G401.6 (cell line): ENCODE measurements around the gene ITGA2B.
A peak's percentile ranks its signal among the peaks of the same experiment; 100 is the strongest.
"Not testable (repeated sequence)": the region's sequence is repeated elsewhere in the genome, so short reads cannot be mapped to it uniquely, and the experiment has no call there.

Experiments
- FAIRE-seq: peaks from 2 replicates; lab custom pipeline; 2012; peaks lifted over from hg19 to GRCh38; lab: Jason Lieb, UNC

ITGA2B gene

GRCh38 chr17:44389281-44389680 is at the start of gene ITGA2B:
TSS of gene ITGA2B (minus strand) at chr17:44389649. CDS start at chr17:44389473, 176 bp downstream.
- no peak for FAIRE-seq

- FAIRE-seq = no peak
These were observed 49.7 kb upstream of the ITGA2B start for GRCh38 chr17:44439168-44439567.

GRCh38 chr17:44438636-44439035 is 49.2 kb upstream of the ITGA2B start:
- no peak for FAIRE-seq

GRCh38 chr17:44436336-44436735 is 46.9 kb upstream of the ITGA2B start:
- FAIRE-seq = peak; percentile 54

GRCh38 chr17:44432254-44433157 is 43.1 kb upstream of the ITGA2B start:
- FAIRE-seq = no peak

- FAIRE-seq = no peak
These were observed 35.5 kb upstream of the ITGA2B start for GRCh38 chr17:44424828-44425461.

GRCh38 chr17:44417553-44417952 is 28.1 kb upstream of the ITGA2B start:
- no peak for FAIRE-seq

GRCh38 chr17:44416558-44417289 is 27.3 kb upstream of the ITGA2B start:
- FAIRE-seq = no peak

- FAIRE-seq = no peak
These were observed 25.1 kb upstream of the ITGA2B start for GRCh38 chr17:44414394-44415155.

- no peak for FAIRE-seq
These were observed 20.0 kb upstream of the ITGA2B start for GRCh38 chr17:44409309-44410028.

GRCh38 chr17:44408786-44409185 is 19.3 kb upstream of the ITGA2B start:
- no peak for FAIRE-seq

- no peak for FAIRE-seq
These were observed 13.2 kb upstream of the ITGA2B start for GRCh38 chr17:44402564-44403172.

GRCh38 chr17:44400226-44400847 is 10.9 kb upstream of the ITGA2B start:
- peak; percentile 92 for FAIRE-seq

GRCh38 chr17:44398692-44399691 is 9.5 kb upstream of the ITGA2B start:
- no peak for FAIRE-seq

- FAIRE-seq = no peak
These were observed 8.3 kb upstream of the ITGA2B start for GRCh38 chr17:44397479-44398440.

- no peak for FAIRE-seq
These were observed 7.5 kb upstream of the ITGA2B start for GRCh38 chr17:44396946-44397345.

GRCh38 chr17:44394833-44395232 is 5.4 kb upstream of the ITGA2B start:
- FAIRE-seq = no peak

- not testable (repeated sequence) for FAIRE-seq
These were observed 4.7 kb upstream of the ITGA2B start for GRCh38 chr17:44394112-44394511.
